Measurements from ENCODE around the gene CRK.

- TF ChIP-seq CTCF (IDR thresholded peaks at IDR 0.05) (no peak), POLR2A (IDR thresholded peaks at IDR 0.05) (no peak)
These were observed 31.0 kb upstream of the CRK start for GRCh38 chr17:1486802-1487695.
